ENCODE results near the gene SNRNP70. TPM values are rescaled to one million over a fixed set of nuclear protein-coding genes. Genes with fewer than 3 reads are reported as not detected.
A peak's percentile ranks its signal among the peaks of the same experiment; 100 is the strongest.

The SNRNP70 gene
- total RNA-seq, 1 experiment from 2014 or later: 325 TPM

- Mint-ChIP-seq H3K27me3 (ENCODE audit: unreplicated experiment) (peaks cover 77% of the 10 kb centered on the region), H3K27ac (ENCODE audit: unreplicated experiment) (no peak overlapping the region), H3K4me1 (ENCODE audit: low read depth, unreplicated experiment) (peaks cover 11% of the 10 kb centered on the region), H3K4me3 (ENCODE audit: low read depth, unreplicated experiment) (peak overlapping the region; percentile 71), H3K36me3 (ENCODE audit: insufficient read depth, unreplicated experiment) (peaks cover 48% of the 10 kb centered on the region), H3K9me3 (ENCODE audit: low read depth, unreplicated experiment) (peaks cover 16% of the 10 kb centered on the region)
- intact Hi-C loops (cut with micrococcal nuclease; ENCODE audit: unreplicated experiment): no loop called here
- no peak for TF ChIP-seq CTCF (IDR thresholded peaks at IDR 0.05; ENCODE audit: unreplicated experiment)
- no peak for DNase-seq
- CTCF ChIA-PET: interaction anchor here (0.6 to 3.0 kb wide), 3 partner anchors 10 to 48 kb away, joined by 3 to 22 read pairs (median 3); no protein-coding TSS in a partner anchor
- no TSS peak for BruUV-seq (replicated peaks)
Measured at GRCh38 chr19:49150944-49151243, 65.6 kb downstream of the SNRNP70 start.

- intact Hi-C loops (cut with micrococcal nuclease; ENCODE audit: unreplicated experiment): no loop called here
- Mint-ChIP-seq H3K36me3 (ENCODE audit: insufficient read depth, unreplicated experiment) (peaks cover 48% of the 10 kb centered on the region), H3K27me3 (ENCODE audit: unreplicated experiment) (peaks cover 77% of the 10 kb centered on the region), H3K9me3 (ENCODE audit: low read depth, unreplicated experiment) (peaks cover 16% of the 10 kb centered on the region), H3K4me1 (ENCODE audit: low read depth, unreplicated experiment) (peaks cover 9% of the 10 kb centered on the region), H3K27ac (ENCODE audit: unreplicated experiment) (peak overlapping the region; percentile 60), H3K4me3 (ENCODE audit: low read depth, unreplicated experiment) (peak overlapping the region; percentile 51)
- no peak for TF ChIP-seq CTCF (IDR thresholded peaks at IDR 0.05; ENCODE audit: unreplicated experiment)
- DNase-seq: peak; percentile 87
- no TSS peak for BruUV-seq (replicated peaks)
- CTCF ChIA-PET: interaction anchor here (1.6 to 3.0 kb wide), 2 partner anchors 10 to 47 kb away, joined by 3 to 22 read pairs; no protein-coding TSS in a partner anchor
Measured at GRCh38 chr19:49151267-49152118, 66.2 kb downstream of the SNRNP70 start.

GRCh38 chr19:49152119-49152550 is 66.9 kb downstream of the SNRNP70 start:
- CTCF ChIA-PET: interaction anchor here (0.6 to 0.7 kb wide), 2 partner anchors 62 to 129 kb away, joined by 3 to 6 read pairs; no protein-coding TSS in a partner anchor
- intact Hi-C loops (cut with micrococcal nuclease; ENCODE audit: unreplicated experiment): no loop called here
- peaks cover 9% of the 10 kb centered on the region for H3K4me1 Mint-ChIP-seq (ENCODE audit: low read depth, unreplicated experiment)
- H3K9me3 Mint-ChIP-seq (ENCODE audit: low read depth, unreplicated experiment): peaks cover 16% of the 10 kb centered on the region
- H3K4me3 Mint-ChIP-seq (ENCODE audit: low read depth, unreplicated experiment): peak overlapping the region; percentile 51
- no peak for DNase-seq
- peaks cover 49% of the 10 kb centered on the region for H3K36me3 Mint-ChIP-seq (ENCODE audit: insufficient read depth, unreplicated experiment)
- peaks cover 77% of the 10 kb centered on the region for H3K27me3 Mint-ChIP-seq (ENCODE audit: unreplicated experiment)
- H3K27ac Mint-ChIP-seq (ENCODE audit: unreplicated experiment): no peak overlapping the region
- BruUV-seq (replicated peaks): no TSS peak
- TF ChIP-seq CTCF (IDR thresholded peaks at IDR 0.05; ENCODE audit: unreplicated experiment): no peak

- peaks cover 16% of the 10 kb centered on the region for H3K9me3 Mint-ChIP-seq (ENCODE audit: low read depth, unreplicated experiment)
- peaks cover 59% of the 10 kb centered on the region for H3K36me3 Mint-ChIP-seq (ENCODE audit: insufficient read depth, unreplicated experiment)
- no TSS peak for BruUV-seq (replicated peaks)
- intact Hi-C loops (cut with micrococcal nuclease; ENCODE audit: unreplicated experiment): no loop called here
- H3K27ac Mint-ChIP-seq (ENCODE audit: unreplicated experiment): no peak overlapping the region
- CTCF ChIA-PET: no interaction called here
- no peak overlapping the region for H3K4me3 Mint-ChIP-seq (ENCODE audit: low read depth, unreplicated experiment)
- peaks cover 73% of the 10 kb centered on the region for H3K27me3 Mint-ChIP-seq (ENCODE audit: unreplicated experiment)
- no peak for TF ChIP-seq CTCF (IDR thresholded peaks at IDR 0.05; ENCODE audit: unreplicated experiment)
- no peak for DNase-seq
- H3K4me1 Mint-ChIP-seq (ENCODE audit: low read depth, unreplicated experiment): peaks cover 11% of the 10 kb centered on the region
Measured at GRCh38 chr19:49153167-49153809, 68.0 kb downstream of the SNRNP70 start.
